SK-N-SH treated with all-trans-retinoic acid at 6 μM for 48 hours (cell line): ENCODE data around the gene RALA.

Experiments used
- ATAC-seq: fragments of 200-7000 bp; cut with Tn5 transposase; 3 replicates; pipeline ENCODE4 v1.9.1; 2020; ENCODE audit warnings: mild to moderate bottlenecking, moderate library complexity
- CSRNP3 ChIP-seq: fragments of 250-450 bp; sonication (Bioruptor Pico); IDR thresholded peaks from 2 replicates; pipeline ENCODE4 v1.5.1; 2021; ENCODE audit warnings: mild to moderate bottlenecking, moderate library complexity
- ESRRG ChIP-seq: fragments of 250-450 bp; sonication (Bioruptor Pico); IDR thresholded peaks from 2 replicates; pipeline ENCODE4 v1.6.1; 2021; ENCODE audit warnings: mild to moderate bottlenecking
- GLIS3 ChIP-seq: fragments of 250-450 bp; sonication (Bioruptor Pico); IDR thresholded peaks from 2 replicates; pipeline ENCODE4 v1.5.0; 2020; ENCODE audit warnings: mild to moderate bottlenecking, moderate library complexity
- ISL1 ChIP-seq: fragments of 250-450 bp; sonication (Bioruptor Pico); IDR thresholded peaks from 2 replicates; pipeline ENCODE4 v2.1.2; 2022; ENCODE audit warnings: mild to moderate bottlenecking, moderate library complexity
- OSR1 ChIP-seq: fragments of 250-450 bp; sonication (Bioruptor Pico); IDR thresholded peaks from 2 replicates; pipeline ENCODE4 v1.8.0; 2022; ENCODE audit warnings: moderate library complexity, mild to moderate bottlenecking, inconsistent platforms
- RARB ChIP-seq: fragments of 250-450 bp; sonication (Bioruptor Pico); IDR thresholded peaks from 2 replicates; pipeline ENCODE4 v1.8.0; 2021; ENCODE audit warnings: mild to moderate bottlenecking, moderate library complexity
- TCF4 ChIP-seq: fragments of 250-450 bp; sonication (Bioruptor Pico); IDR thresholded peaks from 2 replicates; pipeline ENCODE4 v1.8.0; 2021; ENCODE audit warnings: mild to moderate bottlenecking, moderate library complexity, borderline replicate concordance
- ZC3H10 ChIP-seq: fragments of 250-450 bp; sonication (Bioruptor Pico); IDR thresholded peaks from 2 replicates; pipeline ENCODE4 v1.5.1; 2021; ENCODE audit warnings: mild to moderate bottlenecking, moderate library complexity
- ZFP3 ChIP-seq: fragments of 250-450 bp; sonication (Bioruptor Pico); IDR thresholded peaks from 2 replicates; pipeline ENCODE4 v1.5.0; 2020; ENCODE audit warnings: mild to moderate bottlenecking, moderate library complexity
- ZFP30 ChIP-seq: fragments of 450-650 bp; formaldehyde crosslinking; IDR thresholded peaks from 2 replicates; pipeline ENCODE4 v1.5.0; 2022; ENCODE audit warnings: mild to moderate bottlenecking, moderate library complexity
- ZNF565 ChIP-seq: fragments of 450-650 bp; formaldehyde crosslinking; conservative IDR thresholded peaks from 2 replicates; pipeline ENCODE4 v1.5.0; 2020; ENCODE audit warnings: low read depth, mild to moderate bottlenecking, moderate library complexity
- TF ChIP-seq, protein P1 (sequence below): fragments of 250-450 bp; sonication (Bioruptor Pico); IDR thresholded peaks from 2 replicates; pipeline ENCODE4 v1.5.1; 2020; ENCODE audit warnings: low read depth, mild to moderate bottlenecking, moderate library complexity
- TF ChIP-seq, protein P2 (sequence below): fragments of 250-450 bp; sonication (Bioruptor Pico); IDR thresholded peaks from 2 replicates; pipeline ENCODE4 v1.8.0; 2020; ENCODE audit warnings: mild to moderate bottlenecking, moderate library complexity, borderline replicate concordance
- TF ChIP-seq, protein P3 (sequence below): fragments of 250-450 bp; sonication (Bioruptor Pico); IDR thresholded peaks from 2 replicates; pipeline ENCODE4 v1.8.0; 2021; ENCODE audit warnings: low read depth, mild to moderate bottlenecking, moderate library complexity, borderline replicate concordance
- TF ChIP-seq, protein P4 (sequence below): fragments of 250-450 bp; sonication (Bioruptor Pico); IDR thresholded peaks from 2 replicates; pipeline ENCODE4 v1.5.0; 2020; ENCODE audit warnings: mild to moderate bottlenecking, moderate library complexity

RALA gene

GRCh38 chr7:39735903-39736302 lies 112.5 kb downstream of the RALA start (continued):
- no peak for TF ChIP-seq RARB (CRISPR knock-in tag)
- TF ChIP-seq OSR1 (CRISPR knock-in tag), result no peak
- no peak for TF ChIP-seq CSRNP3
- TF ChIP-seq, protein P1, sequence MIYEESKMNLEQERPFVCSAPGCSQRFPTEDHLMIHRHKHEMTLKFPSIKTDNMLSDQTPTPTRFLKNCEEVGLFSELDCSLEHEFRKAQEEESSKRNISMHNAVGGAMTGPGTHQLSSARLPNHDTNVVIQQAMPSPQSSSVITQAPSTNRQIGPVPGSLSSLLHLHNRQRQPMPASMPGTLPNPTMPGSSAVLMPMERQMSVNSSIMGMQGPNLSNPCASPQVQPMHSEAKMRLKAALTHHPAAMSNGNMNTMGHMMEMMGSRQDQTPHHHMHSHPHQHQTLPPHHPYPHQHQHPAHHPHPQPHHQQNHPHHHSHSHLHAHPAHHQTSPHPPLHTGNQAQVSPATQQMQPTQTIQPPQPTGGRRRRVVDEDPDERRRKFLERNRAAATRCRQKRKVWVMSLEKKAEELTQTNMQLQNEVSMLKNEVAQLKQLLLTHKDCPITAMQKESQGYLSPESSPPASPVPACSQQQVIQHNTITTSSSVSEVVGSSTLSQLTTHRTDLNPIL, result no peak
- TF ChIP-seq, protein P2, sequence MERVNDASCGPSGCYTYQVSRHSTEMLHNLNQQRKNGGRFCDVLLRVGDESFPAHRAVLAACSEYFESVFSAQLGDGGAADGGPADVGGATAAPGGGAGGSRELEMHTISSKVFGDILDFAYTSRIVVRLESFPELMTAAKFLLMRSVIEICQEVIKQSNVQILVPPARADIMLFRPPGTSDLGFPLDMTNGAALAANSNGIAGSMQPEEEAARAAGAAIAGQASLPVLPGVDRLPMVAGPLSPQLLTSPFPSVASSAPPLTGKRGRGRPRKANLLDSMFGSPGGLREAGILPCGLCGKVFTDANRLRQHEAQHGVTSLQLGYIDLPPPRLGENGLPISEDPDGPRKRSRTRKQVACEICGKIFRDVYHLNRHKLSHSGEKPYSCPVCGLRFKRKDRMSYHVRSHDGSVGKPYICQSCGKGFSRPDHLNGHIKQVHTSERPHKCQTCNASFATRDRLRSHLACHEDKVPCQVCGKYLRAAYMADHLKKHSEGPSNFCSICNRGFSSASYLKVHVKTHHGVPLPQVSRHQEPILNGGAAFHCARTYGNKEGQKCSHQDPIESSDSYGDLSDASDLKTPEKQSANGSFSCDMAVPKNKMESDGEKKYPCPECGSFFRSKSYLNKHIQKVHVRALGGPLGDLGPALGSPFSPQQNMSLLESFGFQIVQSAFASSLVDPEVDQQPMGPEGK, result no peak
- TF ChIP-seq, all 23 proteins: peak for 0

- ATAC-seq, result peak; percentile 32; the same call in 1 of the 3 replicates
- TF ChIP-seq, protein P3, sequence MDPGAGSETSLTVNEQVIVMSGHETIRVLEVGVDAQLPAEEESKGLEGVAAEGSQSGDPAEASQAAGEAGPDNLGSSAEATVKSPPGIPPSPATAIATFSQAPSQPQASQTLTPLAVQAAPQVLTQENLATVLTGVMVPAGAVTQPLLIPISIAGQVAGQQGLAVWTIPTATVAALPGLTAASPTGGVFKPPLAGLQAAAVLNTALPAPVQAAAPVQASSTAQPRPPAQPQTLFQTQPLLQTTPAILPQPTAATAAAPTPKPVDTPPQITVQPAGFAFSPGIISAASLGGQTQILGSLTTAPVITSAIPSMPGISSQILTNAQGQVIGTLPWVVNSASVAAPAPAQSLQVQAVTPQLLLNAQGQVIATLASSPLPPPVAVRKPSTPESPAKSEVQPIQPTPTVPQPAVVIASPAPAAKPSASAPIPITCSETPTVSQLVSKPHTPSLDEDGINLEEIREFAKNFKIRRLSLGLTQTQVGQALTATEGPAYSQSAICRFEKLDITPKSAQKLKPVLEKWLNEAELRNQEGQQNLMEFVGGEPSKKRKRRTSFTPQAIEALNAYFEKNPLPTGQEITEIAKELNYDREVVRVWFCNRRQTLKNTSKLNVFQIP (CRISPR knock-in tag), result no peak
- TF ChIP-seq TCF4 (CRISPR knock-in tag) (no peak), ISL1 (no peak), ZFP3 (CRISPR knock-in tag) (no peak), ZFP30 (CRISPR knock-in tag) (no peak), ESRRG (CRISPR knock-in tag) (no peak), ZC3H10 (CRISPR knock-in tag) (no peak), GLIS3 (CRISPR knock-in tag) (no peak), CSRNP3 (no peak), OSR1 (CRISPR knock-in tag) (no peak), ZNF565 (CRISPR knock-in tag) (no peak)
- TF ChIP-seq, protein P2, result no peak
- TF ChIP-seq, protein P1, result no peak
- TF ChIP-seq, protein P4, sequence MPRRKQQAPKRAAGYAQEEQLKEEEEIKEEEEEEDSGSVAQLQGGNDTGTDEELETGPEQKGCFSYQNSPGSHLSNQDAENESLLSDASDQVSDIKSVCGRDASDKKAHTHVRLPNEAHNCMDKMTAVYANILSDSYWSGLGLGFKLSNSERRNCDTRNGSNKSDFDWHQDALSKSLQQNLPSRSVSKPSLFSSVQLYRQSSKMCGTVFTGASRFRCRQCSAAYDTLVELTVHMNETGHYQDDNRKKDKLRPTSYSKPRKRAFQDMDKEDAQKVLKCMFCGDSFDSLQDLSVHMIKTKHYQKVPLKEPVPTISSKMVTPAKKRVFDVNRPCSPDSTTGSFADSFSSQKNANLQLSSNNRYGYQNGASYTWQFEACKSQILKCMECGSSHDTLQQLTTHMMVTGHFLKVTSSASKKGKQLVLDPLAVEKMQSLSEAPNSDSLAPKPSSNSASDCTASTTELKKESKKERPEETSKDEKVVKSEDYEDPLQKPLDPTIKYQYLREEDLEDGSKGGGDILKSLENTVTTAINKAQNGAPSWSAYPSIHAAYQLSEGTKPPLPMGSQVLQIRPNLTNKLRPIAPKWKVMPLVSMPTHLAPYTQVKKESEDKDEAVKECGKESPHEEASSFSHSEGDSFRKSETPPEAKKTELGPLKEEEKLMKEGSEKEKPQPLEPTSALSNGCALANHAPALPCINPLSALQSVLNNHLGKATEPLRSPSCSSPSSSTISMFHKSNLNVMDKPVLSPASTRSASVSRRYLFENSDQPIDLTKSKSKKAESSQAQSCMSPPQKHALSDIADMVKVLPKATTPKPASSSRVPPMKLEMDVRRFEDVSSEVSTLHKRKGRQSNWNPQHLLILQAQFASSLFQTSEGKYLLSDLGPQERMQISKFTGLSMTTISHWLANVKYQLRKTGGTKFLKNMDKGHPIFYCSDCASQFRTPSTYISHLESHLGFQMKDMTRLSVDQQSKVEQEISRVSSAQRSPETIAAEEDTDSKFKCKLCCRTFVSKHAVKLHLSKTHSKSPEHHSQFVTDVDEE, result no peak
- TF ChIP-seq, all 23 proteins: peak for 0
These were observed 118.7 kb downstream of the RALA start for GRCh38 chr7:39741942-39742623.
